Measurements from ENCODE around the gene OR6J1.
A peak's percentile ranks its signal among the peaks of the same experiment; 100 is the strongest.

Gene OR6J1

DNA sequence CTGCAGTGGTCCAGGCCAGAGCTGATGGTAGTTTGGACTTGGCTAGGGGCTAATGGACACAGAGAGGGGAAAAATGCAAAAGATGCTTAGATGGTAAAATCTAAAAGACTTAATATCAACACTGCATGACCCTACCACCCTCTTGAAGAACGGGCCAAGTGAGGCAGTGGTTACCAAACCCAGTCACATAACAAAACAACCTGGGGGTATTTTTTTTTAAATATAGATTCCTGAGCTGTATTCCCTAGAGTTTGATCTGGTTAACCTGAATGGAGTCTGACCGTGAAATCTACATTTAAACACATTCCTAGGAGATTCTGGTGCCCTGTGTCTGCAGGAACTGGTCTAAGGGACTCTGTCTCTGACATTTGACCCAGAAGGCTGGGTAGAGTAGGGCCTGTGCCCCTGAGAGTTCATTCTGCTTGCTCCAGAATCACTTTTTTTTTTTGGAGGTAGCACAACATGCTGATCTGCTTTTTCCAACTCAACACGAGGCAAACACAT lies 30.4 kb downstream of the OR6J1 start:
- intact Hi-C loops (cut with DNase I): no loop called here
- DNase-seq: no peak

DNA sequence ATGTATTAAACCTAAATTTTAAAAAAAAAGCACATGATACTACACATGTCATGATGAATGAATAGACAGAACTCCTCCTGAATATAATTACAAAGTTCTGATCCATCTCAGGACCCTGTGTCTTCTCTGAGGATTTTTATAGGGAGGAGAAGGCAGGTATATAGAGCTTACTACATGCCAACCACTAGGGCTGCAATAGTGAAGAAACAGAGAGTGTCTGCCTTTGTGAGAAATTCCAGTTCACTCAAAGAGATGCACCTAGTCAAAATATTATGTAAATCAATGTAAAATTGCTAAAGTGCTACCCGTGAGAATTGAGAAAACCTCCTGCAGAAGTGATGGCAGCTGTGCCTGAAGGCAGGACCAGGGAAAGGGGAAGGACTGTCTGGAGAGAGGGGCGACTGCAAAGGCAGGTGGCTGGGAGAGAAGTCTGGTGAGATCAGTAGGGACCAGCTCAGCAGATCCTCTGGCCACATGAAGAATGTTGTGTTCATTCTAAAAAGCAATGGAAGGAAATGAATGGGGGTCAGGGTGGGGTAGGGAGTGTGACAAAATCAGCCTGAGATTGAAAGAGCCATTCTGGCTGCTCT lies 31.0 kb downstream of the OR6J1 start:
- intact Hi-C loops (cut with DNase I): no loop called here
- no peak for DNase-seq

DNA sequence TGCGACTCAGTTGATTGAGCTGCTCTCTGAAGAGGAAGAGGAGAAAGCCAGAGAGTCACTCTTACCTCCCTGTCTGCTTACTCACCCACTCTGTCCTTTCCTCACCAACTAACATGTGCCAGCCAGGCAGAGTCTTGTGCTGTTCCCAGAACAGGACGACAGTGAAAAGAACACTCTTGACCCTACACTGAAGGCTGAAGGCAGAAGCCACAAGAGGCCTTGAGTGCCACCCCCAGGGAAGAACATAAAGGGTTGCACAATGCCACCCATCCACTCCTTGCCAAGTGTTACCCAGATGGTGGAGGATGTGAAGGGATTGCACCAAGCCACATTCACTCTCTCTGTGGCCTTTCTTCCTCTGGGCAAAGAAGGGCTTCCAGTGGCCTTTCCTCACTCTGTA lies 33.2 kb downstream of the OR6J1 start:
- no peak for DNase-seq
- intact Hi-C loops (cut with DNase I): no loop called here

DNA sequence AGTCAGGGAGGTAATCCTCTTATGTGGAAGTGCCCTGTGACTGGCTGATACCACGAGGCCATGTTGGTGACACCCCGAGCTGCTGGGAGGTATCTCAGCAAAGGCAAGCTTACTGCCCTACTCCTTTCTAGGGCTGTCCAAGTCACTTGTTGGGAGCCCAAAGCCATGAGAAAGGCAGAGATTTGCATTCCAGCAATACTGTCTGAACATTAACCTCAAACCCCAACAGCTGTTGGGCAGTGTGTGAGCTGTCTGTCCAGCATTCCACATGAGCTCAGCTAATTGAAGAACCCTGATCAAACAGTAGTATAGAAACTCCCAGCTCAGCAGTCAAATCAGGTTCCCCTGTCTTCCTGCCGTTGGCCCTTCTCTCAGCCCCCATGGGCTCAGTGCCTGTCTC lies 36.9 kb downstream of the OR6J1 start:
- intact Hi-C loops (cut with DNase I): no loop called here

DNA sequence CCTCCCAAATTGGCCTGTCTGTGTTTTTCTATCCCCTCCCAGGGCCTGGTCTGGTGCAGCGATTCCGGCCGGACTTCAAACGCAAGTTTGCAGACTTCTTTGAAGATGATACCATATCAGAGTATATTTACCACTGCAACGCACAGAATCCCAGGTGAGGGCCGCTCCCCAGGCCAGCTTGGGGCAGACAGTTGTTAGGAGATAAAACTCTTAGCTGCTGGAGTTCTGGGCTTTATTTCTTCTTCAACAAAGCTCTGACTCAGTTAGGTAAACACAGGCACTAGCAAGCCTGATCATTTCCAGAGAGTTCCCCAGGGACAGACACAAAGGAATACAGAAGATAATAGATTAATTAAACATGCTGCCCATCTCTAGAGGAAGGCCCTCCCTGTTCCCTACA lies 37.8 kb downstream of the OR6J1 start:
- intact Hi-C loops (cut with DNase I): no loop called here
- peak in 1 of 10 donors; percentile 66 for DNase-seq

More for the DNA sequence above, 36.9 kb downstream of the OR6J1 start:
- DNase-seq: no peak

DNA sequence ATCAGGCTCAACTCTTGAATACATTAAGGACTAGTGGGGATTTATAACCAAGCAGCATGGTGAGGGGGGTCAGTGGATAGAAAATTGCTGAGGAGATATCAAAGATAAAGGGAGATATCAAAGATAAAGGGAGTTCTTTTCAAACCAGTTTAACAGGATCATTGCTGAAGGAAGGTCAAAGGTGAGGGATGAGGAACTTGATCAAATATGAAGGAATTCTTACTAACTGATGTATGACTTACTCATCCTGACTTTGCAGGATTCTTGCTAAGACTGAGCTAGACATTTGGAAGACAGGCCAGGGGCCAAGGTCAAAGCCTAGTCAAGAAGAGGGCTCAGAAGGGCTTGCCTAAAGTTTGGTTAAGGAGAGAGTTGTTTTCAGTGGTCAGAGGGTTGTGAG lies 41.3 kb downstream of the OR6J1 start:
- no peak for DNase-seq
- intact Hi-C loops (cut with DNase I): no loop called here

DNA sequence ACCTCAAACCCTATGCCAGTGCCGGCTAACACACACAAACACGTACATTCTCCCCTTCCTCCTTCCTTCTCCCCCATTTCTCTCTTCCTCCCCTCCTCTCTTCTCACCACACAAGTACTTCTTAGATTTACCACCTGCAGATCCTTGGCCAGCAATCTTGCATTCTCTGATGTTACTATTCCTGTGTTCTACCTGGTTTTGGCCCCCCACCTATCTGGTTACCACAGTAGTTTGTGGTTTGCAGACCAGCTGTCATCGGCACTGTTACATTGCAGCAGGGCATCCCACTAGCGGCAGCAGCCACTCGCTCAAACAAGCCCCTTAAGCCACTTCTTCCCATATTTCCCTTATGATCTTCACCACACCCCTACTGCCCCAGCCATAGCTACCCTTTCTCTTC lies 42.2 kb downstream of the OR6J1 start:
- intact Hi-C loops (cut with DNase I): no loop called here
- DNase-seq: no peak

DNA sequence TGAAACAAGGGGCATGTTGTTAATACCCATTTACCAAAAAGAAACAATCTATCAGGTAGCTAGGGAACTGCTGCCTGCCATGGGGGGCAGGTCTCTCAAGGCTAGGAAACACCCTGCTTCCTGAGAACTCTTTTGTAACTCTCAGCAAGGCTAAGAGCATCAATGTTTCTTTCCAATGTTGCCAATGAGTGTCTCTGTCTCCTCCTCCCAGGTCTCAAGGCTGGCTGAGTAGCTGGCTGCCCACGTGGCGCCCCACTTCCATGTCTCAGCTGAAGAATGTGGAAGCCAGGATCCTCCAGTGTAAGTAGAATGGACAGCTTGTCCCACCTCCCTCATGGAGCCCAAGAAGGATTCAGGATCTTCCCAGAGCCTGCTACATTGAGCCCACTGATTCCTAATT lies 42.7 kb downstream of the OR6J1 start:
- no peak for DNase-seq

DNA sequence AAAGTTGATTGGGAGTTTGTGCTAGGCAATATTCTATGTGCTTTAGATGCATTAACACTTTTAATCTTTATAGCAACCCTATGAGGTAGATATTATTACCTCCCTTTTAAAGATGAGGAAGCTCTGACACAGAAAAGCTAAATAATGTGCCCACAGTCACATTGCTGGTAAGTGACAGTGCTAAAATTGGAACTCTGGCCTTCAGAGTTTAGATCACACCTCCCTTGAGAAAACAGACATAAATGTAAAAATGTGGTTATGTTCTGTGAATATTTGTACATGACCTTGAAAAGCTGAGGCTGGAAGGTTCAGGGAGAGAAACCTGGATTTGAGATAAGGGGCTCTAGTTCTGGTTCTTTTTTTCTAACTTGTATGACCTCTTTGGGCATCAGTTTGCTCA lies 44.1 kb downstream of the OR6J1 start:
- intact Hi-C loops (cut with DNase I): no loop called here
- no peak for DNase-seq

More for the DNA sequence above, 42.7 kb downstream of the OR6J1 start:
- intact Hi-C loops (cut with DNase I): no loop called here

DNA sequence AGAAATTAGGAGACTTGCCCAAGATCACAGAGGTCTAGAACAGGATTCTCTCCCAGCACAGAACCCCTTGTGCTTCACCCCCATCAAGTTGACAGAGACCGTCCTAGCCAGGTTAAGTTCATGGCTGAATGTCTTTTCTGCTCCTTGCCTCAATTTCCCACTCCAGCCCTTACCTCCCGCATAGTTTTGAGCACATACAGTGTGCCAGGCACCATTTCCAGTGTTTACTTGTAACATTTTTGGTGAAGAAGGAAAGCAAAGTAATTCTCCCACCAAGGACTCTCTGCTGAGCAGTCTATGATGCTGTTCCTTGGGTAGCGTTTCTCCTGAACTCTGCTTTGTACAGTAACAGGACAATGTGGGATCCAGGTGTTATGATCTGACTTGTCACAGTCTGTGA lies 44.8 kb downstream of the OR6J1 start:
- intact Hi-C loops (cut with DNase I): no loop called here
- no peak for DNase-seq

DNA sequence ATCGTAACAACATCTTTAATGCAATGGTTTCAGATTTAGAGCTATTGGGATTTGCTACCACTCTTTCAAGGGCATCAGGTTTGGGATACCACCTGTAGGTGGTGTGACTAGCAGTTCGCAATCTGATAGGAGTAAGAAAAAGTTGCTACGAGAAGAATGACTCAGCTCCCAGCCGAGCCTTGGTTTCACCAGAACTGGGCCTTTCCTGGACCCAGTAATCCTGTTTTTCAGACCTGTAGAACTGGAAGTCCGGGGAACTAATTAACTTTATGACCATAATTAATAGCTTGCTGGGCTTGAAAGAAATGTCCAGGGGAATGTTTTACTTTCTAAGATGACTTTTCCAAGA lies 45.3 kb downstream of the OR6J1 start:
- DNase-seq: no peak
- intact Hi-C loops (cut with DNase I): no loop called here

DNA sequence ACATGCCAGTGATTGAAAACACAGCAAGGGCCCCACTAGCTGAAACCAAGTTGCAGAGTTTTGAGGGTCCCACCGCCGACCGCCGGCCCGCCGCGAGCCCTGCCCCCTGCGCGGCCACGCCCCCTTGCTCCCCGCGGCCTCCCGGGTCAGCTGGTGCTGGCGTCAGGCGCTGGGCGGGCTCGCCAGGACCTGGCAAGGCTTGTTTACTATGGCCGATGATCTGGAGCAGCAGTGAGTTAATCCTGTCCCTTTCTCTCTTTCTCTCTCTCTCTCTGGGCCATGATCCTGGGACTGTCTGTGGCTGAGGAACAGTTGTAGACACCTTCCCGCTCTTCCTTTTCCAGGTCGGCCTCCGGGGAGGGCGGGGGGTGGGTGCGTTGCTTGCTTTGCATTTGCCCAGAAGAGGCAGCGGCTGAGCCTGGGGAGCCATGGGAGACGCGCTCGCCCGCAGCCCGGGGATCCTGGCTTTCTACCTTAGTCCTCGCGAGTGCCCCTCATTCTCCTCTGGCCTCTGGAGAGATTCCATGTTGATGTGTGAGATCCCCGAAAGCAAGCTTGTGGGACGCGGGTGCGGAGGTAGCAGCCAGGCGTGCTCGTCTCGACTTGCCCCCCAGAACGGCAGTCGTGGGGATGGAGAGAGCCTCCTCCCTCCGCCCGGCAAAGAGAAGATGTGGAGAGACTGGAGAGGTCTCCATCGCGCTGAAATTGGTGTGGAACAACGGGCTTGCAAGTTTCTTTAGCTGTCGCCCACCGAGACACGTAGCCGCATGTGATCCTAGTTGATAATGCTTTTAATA lies 45.9 kb downstream of the OR6J1 start, which contains the start of gene ABHD4:
TSS of gene ABHD4 (plus strand) at position 202 of the 797 bp plus-strand sequence. CDS start at position 209, 7 bp downstream.
- intact Hi-C loops (cut with DNase I): no loop called here
- peak; percentile 63 to 97 (median 82) for DNase-seq

DNA sequence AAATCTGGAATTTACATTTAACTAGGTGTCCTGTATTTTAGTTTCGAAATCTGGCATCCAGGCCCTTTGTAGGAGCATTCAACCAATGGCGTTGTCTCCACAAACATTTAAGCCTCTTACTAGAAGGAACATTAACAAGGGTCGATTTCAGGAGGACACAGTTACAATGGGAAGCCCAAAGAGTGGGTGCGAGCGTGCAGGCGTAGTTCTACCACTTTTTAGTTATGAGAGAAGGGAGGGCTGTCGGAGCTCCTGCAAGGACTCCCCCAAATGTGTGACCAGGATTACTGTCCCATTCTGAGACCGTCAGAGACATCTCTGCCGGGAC lies 46.4 kb downstream of the OR6J1 start:
- intact Hi-C loops (cut with DNase I): loop anchor here (1.0 kb wide), 1 partner anchor 8 kb away; the partner anchor contains the start of gene DAD1
- DNase-seq: peak in 1 of 10 donors; percentile 56

DNA sequence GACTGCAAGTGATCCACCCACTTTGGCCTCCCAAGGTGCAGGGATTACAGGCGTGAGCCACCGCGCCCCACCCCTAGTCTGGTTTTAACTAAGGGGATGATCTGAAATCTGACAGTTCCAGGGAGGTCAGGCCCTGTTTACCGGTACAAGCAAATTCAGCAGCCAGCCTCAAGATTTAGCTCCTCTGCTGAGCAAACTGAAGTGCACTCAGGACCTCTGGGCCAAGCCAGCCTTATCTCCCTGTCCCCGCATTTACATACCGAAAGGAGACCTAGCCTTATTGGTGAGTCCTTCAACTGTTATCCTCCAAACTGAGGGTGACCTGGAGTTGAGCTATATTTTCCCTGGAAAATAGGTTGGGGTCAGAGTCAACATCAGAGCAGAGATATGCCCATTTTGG lies 46.9 kb downstream of the OR6J1 start:
- intact Hi-C loops (cut with DNase I): loop anchor here (1.0 kb wide), 1 partner anchor 8 kb away; the partner anchor contains the start of gene DAD1
- DNase-seq: no peak

DNA sequence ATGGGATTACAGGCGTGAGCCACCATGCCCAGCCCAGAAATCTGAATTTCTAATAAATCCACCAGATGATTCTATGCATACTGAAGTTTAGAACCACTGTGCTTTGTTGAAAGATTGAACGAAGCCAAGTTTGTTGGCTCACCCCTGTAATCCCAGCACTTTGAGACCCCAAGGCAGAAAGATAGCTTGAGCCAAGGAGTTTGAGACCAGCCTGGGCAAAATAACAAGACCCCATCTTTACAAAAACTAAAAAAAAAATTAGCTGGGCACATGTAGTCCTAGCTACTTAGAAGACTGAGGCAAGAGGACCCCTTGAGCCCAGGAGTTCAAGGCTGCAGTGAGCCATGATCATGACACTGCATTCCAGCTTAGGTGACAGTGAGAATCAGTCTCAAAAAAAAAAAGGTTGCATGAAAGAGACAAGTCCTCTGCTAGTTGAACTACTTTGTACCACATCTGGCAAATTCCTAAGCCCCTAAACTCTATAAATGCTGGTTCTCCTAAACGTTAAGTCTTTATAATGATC lies 47.7 kb downstream of the OR6J1 start:
- intact Hi-C loops (cut with DNase I): no loop called here
- DNase-seq: no peak

DNA sequence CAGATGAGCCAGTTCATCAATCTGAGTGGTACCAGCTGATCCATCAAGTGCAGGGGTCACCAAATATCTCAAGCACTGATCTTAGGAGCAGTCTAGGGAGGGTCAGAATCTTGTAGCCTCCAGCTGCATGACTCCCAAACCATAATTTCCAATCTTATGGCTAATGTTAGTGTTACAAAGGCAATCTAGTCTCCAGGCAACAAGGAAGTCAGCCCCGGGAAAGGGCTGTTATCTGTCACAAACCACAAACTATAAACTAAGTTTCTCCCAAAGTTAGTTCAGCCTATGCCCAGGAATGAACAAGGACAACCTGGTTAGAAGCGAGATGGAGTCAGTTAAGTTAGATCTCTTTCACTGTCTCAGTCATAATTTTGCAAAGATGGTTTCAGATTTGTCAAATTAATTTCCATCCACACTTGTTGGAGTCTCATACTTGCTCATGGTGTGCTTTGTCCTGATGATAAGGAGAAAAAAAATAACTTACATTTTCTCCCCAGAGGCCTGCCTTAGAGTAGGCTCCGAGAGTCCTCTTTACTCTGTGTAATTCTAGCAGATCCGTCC lies 49.9 kb downstream of the OR6J1 start:
- intact Hi-C loops (cut with DNase I): no loop called here

DNA sequence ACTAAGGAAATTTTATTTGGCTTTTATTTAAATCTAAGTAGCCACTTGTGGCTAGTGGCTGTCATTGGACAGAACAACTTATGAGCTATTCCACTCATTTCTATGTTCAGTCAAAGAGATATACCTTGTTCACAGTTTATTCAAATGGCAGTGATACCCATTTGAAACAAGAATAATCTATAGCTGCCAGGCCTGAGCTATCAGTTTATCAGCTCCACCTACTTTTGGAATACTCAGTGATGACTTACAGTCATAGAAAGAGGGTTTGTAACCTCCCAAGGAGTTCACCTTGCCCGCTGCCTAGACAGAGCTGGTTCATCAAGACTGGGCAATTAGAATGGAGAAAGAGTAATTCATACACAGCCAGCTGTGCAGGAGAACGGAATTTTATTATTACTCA lies 50.6 kb downstream of the OR6J1 start:
- no peak for DNase-seq
- intact Hi-C loops (cut with DNase I): no loop called here

More for the DNA sequence above, 49.9 kb downstream of the OR6J1 start:
- no peak for DNase-seq

DNA sequence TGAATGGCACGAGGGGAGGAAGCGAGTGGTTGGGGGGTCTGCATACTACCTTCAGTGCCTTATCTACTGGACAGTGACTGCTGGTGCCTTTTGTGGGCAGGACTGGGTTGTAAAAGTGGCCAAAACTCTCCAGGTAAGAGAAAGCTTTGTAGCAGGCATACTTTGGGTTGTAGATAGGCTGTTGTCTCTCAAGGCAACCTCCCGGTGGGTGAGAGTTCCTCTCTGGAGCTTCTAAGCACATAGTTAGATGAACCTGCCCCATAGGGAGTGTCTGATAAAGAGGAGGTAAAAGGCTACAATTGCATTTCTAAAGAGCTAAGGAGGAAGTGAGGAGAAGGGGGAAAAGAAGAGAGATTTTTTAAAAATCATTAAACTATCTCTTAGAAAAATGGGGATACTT lies 51.0 kb downstream of the OR6J1 start:
- intact Hi-C loops (cut with DNase I): no loop called here
- DNase-seq: no peak

DNA sequence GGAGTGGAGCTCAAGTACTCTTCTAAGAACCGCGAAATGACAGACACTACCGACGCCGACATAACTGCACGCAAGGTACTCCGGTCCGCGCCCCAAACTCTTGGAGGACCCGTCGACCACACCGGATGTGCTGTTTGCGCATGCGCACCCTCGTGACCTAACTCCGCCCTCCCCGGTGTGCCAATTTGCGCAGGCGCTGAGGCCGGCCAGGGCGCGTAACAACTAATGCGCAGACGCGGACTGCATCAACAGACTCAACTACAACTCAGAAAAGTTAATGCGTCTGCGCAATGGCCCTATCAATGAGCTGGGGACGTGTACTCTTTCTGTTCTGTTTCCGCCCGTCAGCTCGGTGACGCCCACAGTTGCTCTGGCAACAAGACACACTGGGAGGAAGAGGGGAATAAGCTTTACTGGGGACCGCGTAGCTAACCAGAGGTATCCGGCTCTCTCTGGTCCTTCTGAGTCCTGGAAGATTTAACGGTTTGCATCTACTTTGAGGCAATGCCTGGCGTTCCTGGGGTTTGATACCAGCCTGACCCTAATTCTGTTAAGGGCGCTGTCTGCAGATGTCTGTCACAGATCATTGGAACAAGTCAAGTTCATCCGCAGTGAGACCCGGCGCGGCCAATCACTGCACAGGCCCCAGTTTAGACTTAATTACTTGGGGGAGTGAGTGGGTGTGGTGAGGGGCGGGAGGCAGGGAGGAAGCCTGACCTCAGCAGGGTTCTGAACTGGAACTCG lies 54.9 kb downstream of the OR6J1 start, which contains the start of gene DAD1:
TSS of gene DAD1 (minus strand) at position 129 of the 744 bp plus-strand sequence. CDS start at position 62, 67 bp downstream.
- DNase-seq: peak; percentile 89 to 99 (median 95)
- intact Hi-C loops (cut with DNase I): loop anchor here (1.0 to 5.0 kb wide), 2 partner anchors 8 to 178 kb away; partner anchors contain the start of gene OXA1L

DNA sequence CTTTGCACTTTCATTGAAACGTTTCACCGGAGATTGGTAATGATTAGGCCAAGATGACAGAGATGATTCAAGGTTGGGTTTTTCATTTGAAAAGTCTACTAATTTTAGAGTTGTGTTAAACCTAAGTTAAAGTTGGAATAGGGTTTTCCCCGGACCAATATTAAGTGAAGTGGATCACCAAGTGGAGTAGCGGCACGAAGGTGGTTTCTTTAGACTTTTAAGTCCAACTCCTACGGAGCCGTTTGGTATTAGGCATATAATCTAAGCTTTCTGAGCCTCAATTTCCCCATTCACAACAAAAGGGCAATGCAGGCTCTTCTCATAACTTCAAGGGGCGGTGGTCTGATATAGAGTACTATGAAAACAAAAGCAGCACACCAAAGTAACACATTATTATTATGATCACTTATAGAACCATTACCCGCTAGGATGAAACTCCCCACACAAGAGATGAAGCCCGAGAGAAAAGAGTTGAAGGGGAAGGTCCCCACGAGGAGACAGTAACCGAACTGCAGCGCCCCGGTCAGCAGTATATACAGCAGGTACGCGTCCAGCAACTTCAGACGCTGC lies 55.5 kb downstream of the OR6J1 start:
- no peak for DNase-seq
- intact Hi-C loops (cut with DNase I): loop anchor here (1.0 to 5.0 kb wide), 2 partner anchors 9 to 179 kb away; partner anchors contain the start of gene OXA1L
